Keratinocyte (primary cell): ENCODE data around the gene SLC22A12. TPM values are rescaled to one million over a fixed set of nuclear protein-coding genes. Genes with fewer than 3 reads are reported as not detected.

Source experiments
- DNase-seq: peaks from one replicate; pipeline ENCODE4 v3.0.0-alpha.2; 2011; ENCODE audit warnings: low read depth, missing footprints, low spot score
- FAIRE-seq: peaks from 2 replicates; lab custom pipeline; 2011; peaks lifted over from hg19 to GRCh38; lab: Jason Lieb, UNC
- H2AFZ ChIP-seq: 2 replicates; pipeline ENCODE4 v1.6.0; 2012; ENCODE audit warnings: low read length, control low read depth, inconsistent platforms; ENCODE audit not compliant: control insufficient read depth
- H3K27ac ChIP-seq: 2 replicates; pipeline ENCODE4 v1.5.1; 2011; ENCODE audit warnings: low read length; ENCODE audit not compliant: control insufficient read depth, insufficient read depth
- H3K27me3 ChIP-seq: 3 replicates; pipeline ENCODE4 v1.6.0; 2011; ENCODE audit warnings: low read length; ENCODE audit not compliant: control insufficient read depth, insufficient read depth; ENCODE audit errors: extremely low read depth
- H3K36me3 ChIP-seq, 2 experiments: 2 replicates in 1 of 2; 3 replicates in 1 of 2; pipeline ENCODE4 v1.5.1; 2011; ENCODE audit warnings: low read length in 2 of 2, mild to moderate bottlenecking in 1 of 2; ENCODE audit not compliant: control insufficient read depth in 2 of 2, insufficient read depth in 2 of 2; ENCODE audit errors: extremely low read depth in 1 of 2
- H3K4me1 ChIP-seq: 3 replicates; pipeline ENCODE4 v1.5.1; 2011; ENCODE audit warnings: low read length; ENCODE audit not compliant: control insufficient read depth, insufficient read depth; ENCODE audit errors: extremely low read depth
- H3K4me2 ChIP-seq: 3 replicates; pipeline ENCODE4 v1.6.0; 2011; ENCODE audit warnings: low read depth, low read length; ENCODE audit not compliant: control insufficient read depth, insufficient read depth; ENCODE audit errors: extremely low read depth
- H3K4me3 ChIP-seq, 3 experiments: fragments of 200-600 bp in 1 of 3; sonication (generic) in 1 of 3; 2 replicates in 2 of 3; 3 replicates in 1 of 3; pipeline ENCODE4 v1.5.1; 2011 to 2016; ENCODE audit warnings: low read length in 3 of 3, mild to moderate bottlenecking in 3 of 3, control low read depth in 2 of 3, inconsistent platforms in 1 of 3, low read depth in 1 of 3, mixed read lengths in 1 of 3, mixed run types in 1 of 3, moderate library complexity in 1 of 3; ENCODE audit not compliant: control insufficient read depth in 2 of 3, insufficient read depth in 2 of 3; ENCODE audit errors: extremely low read depth in 1 of 3
- H3K79me2 ChIP-seq: 2 replicates; pipeline ENCODE4 v1.6.0; 2012; ENCODE audit warnings: low read length; ENCODE audit not compliant: control insufficient read depth, insufficient read depth
- H3K9ac ChIP-seq: 3 replicates; pipeline ENCODE4 v1.6.0; 2011; ENCODE audit warnings: low read length; ENCODE audit not compliant: control insufficient read depth, insufficient read depth; ENCODE audit errors: extremely low read depth
- H3K9me1 ChIP-seq: 3 replicates; pipeline ENCODE4 v1.6.0; 2011; ENCODE audit warnings: low read length; ENCODE audit not compliant: control insufficient read depth, insufficient read depth; ENCODE audit errors: extremely low read depth
- H3K9me3 ChIP-seq: 2 replicates; pipeline ENCODE4 v1.5.1; 2012; ENCODE audit warnings: low read depth, low read length; ENCODE audit not compliant: control insufficient read depth
- H4K20me1 ChIP-seq: 3 replicates; pipeline ENCODE4 v1.6.0; 2011; ENCODE audit warnings: low read length; ENCODE audit not compliant: control insufficient read depth, insufficient read depth; ENCODE audit errors: extremely low read depth
- EZH2 ChIP-seq: IDR thresholded peaks from one replicate; pipeline ENCODE4 v1.6.1; 2012; ENCODE audit warnings: inconsistent platforms, mild to moderate bottlenecking, low read length, moderate library complexity
- dilution Hi-C: fragments of 300-500 bp; cut with MboI; formaldehyde crosslinking; loops from one replicate; pipeline ENCODE4 v1.7.0; 2020; ENCODE audit warnings: low sequenced_read_pairs; ENCODE audit not compliant: extremely low pct_ligation_motif_present
- polyA plus RNA-seq, 5 experiments: library from polyadenylated mRNA; depleted of rRNA in 3 of 5; stranded (reverse) in 3 of 5; stranded (forward) in 1 of 5; unstranded in 1 of 5; fragments of >200 nt; gene quantifications; 1 replicate in 1 of 5; 2 replicates in 3 of 5; 3 replicates in 1 of 5; pipeline versions ENCODE4 v1.2.1 to v1.2.3, GENCODE V29; 2011 to 2012; ENCODE audit warnings: missing spikeins in 2 of 5, low read depth in 1 of 5, low replicate concordance in 1 of 5
- TF ChIP-seq, protein P1 (sequence below), 3 experiments: IDR thresholded peaks in 1 of 3; conservative IDR thresholded peaks in 1 of 3; optimal IDR thresholded peaks in 1 of 3; 2 replicates in 2 of 3; 3 replicates in 1 of 3; pipeline versions ENCODE3 to v1.5.1; 2011; ENCODE audit warnings: low read length in 3 of 3, mild to moderate bottlenecking in 3 of 3, moderate library complexity in 2 of 3, control low read depth in 1 of 3, inconsistent platforms in 1 of 3; ENCODE audit not compliant: insufficient read depth in 2 of 3; ENCODE audit errors: extremely low read depth in 1 of 3

SLC22A12 gene
- polyA plus RNA-seq, 1 donor (not counting 4 experiments of a cell fraction or from before 2014, with no cell fraction given) = not detected

DNA sequence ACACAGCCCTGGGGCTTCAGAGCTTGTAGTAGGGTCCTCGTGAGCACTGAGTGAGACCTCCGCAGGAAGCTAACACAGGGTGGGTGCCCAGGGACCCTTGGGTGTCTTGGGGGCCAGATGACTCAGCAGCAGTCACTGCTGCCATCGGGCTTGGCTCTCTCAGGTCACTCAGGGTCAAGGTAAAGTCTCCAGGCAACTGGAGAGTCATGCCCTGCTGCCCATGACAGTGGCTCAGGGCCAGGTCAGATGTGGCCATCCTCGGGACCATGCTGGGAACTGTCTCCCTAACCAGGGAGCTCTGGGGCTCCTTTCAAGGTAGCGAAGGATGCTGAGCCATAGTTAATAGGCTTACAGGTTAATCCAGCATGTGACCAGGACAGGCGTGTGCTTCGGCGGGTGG, 44.4 kb upstream of the SLC22A12 start:
- Histone ChIP-seq H3K27ac (no peak overlapping the region), H3K4me2 (no peak overlapping the region), H2AFZ (no peak overlapping the region), H3K4me1 (peaks cover 39% of the 10 kb centered on the region), H3K9me1 (peaks cover 3% of the 10 kb centered on the region), H3K9me3 (no peaks in the 10 kb centered on the region), H3K9ac (no peak overlapping the region), H4K20me1 (no peaks in the 10 kb centered on the region), H3K36me3 (no peaks in the 10 kb centered on the region), H3K27me3 (no peaks in the 10 kb centered on the region), H3K4me3 (no peak overlapping the region), H3K79me2 (no peaks in the 10 kb centered on the region)
- dilution Hi-C loops = no loop called here
- TF ChIP-seq EZH2 = no peak
- TF ChIP-seq, protein P1, sequence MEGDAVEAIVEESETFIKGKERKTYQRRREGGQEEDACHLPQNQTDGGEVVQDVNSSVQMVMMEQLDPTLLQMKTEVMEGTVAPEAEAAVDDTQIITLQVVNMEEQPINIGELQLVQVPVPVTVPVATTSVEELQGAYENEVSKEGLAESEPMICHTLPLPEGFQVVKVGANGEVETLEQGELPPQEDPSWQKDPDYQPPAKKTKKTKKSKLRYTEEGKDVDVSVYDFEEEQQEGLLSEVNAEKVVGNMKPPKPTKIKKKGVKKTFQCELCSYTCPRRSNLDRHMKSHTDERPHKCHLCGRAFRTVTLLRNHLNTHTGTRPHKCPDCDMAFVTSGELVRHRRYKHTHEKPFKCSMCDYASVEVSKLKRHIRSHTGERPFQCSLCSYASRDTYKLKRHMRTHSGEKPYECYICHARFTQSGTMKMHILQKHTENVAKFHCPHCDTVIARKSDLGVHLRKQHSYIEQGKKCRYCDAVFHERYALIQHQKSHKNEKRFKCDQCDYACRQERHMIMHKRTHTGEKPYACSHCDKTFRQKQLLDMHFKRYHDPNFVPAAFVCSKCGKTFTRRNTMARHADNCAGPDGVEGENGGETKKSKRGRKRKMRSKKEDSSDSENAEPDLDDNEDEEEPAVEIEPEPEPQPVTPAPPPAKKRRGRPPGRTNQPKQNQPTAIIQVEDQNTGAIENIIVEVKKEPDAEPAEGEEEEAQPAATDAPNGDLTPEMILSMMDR (optimal IDR thresholded peaks at IDR 0.05 in 1 of 3, IDR thresholded peaks at IDR 0.05 in 1 of 3, conservative IDR thresholded peaks at IDR 0.05 in 1 of 3; ENCODE audit: extremely low read depth in 1 of 3, insufficient read depth in 2 of 3, low read length in 3 of 3) = no peak
- DNase-seq = no peak
- FAIRE-seq = no peak

DNA sequence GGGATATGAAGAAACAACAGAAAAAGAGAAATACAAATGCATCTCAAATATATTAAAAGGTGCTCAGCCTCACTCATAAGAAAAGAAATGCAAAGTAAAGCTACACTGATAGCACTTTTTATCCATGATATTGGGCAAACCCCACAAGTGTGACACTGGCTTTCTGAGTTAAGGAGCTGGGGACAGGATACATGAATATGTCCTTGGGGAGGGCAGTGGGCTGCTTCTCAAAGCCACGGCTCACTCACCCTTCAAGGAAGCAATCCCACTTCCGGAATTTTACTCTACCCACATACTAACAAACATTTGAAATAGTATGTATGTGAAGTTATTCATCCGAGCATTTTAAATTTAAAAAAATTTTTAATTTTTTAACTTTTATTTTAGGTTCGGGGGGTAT, 41.1 kb upstream of the SLC22A12 start:
- no peak for DNase-seq

More for the DNA sequence above, 41.1 kb upstream of the SLC22A12 start:
- Histone ChIP-seq H3K4me1 (peaks cover 14% of the 10 kb centered on the region), H3K27me3 (no peaks in the 10 kb centered on the region), H4K20me1 (no peaks in the 10 kb centered on the region), H3K9ac (no peak overlapping the region), H3K4me2 (no peak overlapping the region), H3K27ac (no peak overlapping the region), H3K4me3 (no peak overlapping the region), H3K9me3 (no peaks in the 10 kb centered on the region), H2AFZ (no peak overlapping the region), H3K36me3 (no peaks in the 10 kb centered on the region), H3K9me1 (no peaks in the 10 kb centered on the region), H3K79me2 (no peaks in the 10 kb centered on the region)
- FAIRE-seq = no peak
- TF ChIP-seq, protein P1 (optimal IDR thresholded peaks at IDR 0.05 in 1 of 3, IDR thresholded peaks at IDR 0.05 in 1 of 3, conservative IDR thresholded peaks at IDR 0.05 in 1 of 3; ENCODE audit: extremely low read depth in 1 of 3, insufficient read depth in 2 of 3, low read length in 3 of 3) = no peak
- no peak for TF ChIP-seq EZH2
- dilution Hi-C loops = no loop called here
